IPS DF 19.7 (cell line): ENCODE data around the gene CBX2.

Experiments used
- DNase-seq: peaks from one replicate; pipeline ENCODE4 v3.0.0-alpha.2; 2013; ENCODE audit warnings: low read depth, low spot score

The CBX2 gene

DNA sequence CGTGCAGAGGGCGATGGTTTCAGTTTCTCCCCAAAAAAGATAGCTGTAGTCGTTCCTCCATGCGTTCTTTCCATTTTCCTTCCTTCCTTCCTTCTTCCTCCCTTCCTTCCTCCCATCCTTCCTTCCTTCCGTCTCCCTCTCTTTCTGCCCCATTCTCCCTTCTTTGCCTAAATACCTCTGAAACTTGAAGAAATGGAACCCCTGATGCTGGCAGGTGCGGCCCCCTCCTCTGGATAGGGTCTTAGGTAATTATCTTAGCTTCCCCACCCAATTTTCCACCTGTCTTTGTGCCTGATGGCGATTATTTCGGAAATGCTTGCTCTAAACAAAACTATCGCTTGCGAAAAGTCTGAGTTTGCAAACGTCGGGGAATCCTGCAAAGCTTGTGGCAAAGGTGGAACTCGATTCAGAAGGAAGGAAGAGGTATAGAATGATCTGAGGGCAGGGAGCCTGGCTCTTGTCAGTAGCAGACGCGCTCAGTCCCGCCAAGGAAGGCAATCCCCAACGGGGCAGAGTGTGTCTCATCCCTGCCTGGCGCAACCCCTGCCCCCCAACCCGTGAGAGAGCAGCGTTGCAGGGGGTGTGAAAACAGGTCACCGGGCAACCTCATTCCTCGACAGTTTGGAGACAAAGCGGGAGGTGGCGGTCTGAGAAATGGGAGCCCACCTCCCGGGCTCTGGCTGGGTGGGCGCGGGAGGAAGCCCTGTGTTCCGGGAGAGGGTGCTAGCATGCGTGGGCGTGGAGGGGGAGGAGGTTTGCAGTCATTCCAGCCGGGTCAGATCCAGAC lies 21.8 kb downstream of the CBX2 start:
- no peak for DNase-seq

DNA sequence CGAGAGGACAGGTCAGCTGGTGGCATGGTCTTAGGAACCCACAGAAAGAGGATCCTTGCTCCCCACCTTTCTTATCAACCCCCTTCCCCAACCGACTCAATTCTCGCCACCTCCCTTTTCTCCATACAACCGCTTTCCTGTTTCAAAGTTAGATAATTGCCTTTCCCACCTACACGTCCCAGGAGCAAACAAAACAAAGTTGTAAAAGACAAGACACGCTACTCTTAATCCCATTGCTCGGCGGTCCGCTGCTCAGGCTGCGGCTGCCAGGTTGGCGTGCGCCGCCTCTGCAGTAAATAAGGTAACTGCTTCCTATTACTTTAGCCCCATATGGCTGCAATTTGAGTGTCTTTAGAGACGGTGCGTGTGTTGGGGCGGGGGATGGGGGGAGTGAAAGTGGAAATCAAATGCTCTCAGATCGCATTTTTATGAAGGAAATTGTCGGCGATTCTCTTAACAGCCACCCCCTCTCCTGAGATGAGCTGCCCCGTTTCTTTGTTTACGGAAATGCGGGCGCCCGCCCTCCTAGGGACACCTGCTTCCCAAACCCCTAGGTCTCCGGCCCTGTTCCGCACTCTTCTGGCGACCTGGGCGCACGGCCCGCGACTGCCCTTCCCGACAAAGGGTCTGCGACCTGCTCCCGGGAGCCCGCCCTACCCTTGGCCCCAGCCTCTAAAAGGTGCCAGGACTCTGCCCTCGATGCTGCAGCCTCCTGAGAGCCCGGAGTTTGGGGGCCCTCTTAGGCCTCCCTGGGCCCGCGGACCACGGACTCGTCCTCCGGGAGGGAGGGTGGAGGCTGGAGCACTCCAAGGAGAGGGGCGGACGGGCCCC lies 22.6 kb downstream of the CBX2 start:
- DNase-seq, result no peak

DNA sequence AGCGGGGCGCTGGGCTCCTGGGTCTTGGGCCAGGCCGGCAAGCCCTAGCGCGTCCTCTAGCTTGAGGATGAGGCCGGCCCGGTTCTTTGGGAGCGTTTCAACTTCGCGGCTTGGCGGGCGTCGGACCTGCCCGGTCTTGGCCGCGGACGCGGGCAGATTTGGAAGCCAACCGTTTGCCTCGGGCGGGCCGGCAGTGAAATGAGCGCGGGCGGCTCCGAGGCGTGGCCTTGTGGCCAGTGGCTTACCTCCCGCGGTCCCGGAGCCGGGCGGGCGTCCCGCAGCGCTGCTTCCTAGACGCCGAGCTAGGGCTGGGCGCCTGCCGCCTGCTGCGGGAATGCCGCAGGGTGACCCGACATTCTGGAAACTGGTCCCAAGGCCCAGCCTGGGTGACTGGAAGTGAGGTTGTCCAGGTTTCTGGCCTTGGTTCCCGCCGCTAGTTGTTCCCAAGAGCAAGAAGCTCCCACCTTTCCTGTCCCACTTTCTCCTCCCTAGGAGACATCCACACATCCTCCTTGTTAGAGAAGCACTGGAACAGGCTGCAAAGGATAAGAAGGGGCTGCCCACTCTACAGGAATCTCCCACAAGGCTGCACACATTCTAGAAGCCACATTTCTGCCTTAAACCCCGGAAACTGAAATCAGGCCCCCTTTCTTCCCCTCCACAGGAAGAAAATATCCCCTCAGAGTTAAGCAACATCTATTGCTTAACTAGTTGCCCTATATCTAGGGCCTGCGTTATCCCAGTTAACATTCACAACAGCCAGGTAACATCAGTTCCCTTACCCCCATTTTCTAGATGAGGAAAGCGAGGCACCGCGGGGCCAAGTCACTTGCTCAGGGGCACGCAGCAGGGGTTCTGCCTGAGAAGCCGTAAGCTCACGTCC lies 23.4 kb downstream of the CBX2 start:
- DNase-seq, result no peak

- DNase-seq, result no peak
Observed at GRCh38 chr17:79802039-79802735, 24.2 kb downstream of the CBX2 start.

- no peak for DNase-seq
Observed at GRCh38 chr17:79802736-79803420, 24.9 kb downstream of the CBX2 start.

GRCh38 chr17:79803421-79803996 lies 25.6 kb downstream of the CBX2 start:
- DNase-seq, result no peak

DNA sequence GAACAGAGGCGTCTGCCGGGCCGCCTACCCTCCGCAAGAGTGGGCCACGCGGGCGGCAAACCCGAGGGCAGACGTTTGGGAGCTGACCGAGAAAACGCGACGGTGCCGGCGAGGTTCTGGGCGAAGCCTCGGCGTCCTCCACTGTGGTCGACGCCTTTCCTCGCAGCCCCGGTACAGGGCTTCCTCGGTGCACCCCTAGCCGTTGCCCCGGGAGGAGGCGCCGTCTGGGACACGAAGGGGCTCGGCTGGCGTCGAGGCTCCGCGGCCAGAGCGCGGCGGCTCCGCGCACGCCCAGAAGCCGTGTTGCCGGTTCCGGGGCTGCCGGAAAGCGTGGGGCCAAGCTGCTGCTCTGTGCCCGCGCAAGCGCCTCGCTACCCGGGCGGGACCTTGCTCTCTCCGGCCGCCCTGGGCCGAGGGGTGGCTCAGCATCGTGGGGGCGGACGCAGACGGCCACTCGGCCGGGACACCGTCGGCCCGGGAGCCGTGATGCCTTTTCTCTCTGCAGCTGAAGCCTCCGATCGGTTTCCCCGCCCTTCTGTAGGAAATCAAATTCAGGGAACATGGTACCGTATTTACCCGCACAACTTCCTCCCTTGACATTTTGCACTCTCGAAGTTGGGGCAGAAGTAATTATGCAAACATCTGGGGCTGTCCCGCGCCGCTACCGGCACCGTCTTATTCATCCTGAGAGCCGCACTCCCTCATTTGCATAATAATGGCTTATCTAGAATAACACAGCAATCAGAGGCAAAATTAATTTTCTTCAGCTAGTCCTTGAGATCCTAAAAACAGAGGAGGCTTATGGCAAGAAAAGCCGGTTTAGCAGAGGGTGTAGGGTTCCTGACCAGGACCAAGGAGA lies 26.3 kb downstream of the CBX2 start:
- no peak for DNase-seq

DNA sequence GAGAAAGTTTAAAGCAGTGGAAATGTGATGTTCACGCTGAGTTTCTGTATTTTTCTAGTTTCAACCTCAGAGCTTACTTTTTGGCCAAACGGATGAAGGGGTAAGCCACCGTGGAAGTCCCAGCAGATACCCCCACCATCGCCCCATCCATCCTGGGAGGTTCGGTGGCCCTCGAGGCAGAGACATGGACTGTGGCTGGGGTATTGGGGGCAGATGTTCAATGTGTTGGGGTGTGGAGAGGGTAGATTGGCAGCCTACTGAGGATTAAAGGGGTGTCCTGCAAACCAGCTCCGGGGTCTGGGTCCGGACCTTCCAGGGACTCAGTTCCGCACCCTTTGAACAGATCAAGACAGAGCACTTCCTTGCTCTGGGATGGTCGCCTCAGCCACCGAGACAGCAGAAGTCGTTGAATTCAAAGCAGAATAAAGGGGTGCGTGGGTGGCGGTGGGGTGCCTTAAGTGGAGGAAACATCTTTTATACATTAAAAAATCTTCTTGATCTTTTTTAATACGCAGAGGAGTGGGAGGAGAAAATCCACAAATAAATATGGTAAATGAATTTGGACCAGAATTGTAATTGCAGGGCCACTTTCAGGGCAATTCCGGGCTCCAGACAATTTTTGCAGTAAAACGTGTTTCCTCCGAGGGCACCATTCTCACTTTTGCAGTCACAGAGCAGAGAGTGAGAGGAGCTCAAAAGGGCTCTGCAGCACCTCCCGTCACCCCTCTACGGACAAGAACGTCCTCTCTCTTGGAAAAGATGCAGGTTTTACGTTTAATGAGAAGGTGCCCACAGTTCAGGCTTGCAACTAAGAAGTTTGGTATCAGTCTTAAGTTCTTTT lies 27.1 kb downstream of the CBX2 start:
- DNase-seq, result no peak

GRCh38 chr17:79806446-79806760 lies 28.5 kb downstream of the CBX2 start:
- DNase-seq, result no peak

DNA sequence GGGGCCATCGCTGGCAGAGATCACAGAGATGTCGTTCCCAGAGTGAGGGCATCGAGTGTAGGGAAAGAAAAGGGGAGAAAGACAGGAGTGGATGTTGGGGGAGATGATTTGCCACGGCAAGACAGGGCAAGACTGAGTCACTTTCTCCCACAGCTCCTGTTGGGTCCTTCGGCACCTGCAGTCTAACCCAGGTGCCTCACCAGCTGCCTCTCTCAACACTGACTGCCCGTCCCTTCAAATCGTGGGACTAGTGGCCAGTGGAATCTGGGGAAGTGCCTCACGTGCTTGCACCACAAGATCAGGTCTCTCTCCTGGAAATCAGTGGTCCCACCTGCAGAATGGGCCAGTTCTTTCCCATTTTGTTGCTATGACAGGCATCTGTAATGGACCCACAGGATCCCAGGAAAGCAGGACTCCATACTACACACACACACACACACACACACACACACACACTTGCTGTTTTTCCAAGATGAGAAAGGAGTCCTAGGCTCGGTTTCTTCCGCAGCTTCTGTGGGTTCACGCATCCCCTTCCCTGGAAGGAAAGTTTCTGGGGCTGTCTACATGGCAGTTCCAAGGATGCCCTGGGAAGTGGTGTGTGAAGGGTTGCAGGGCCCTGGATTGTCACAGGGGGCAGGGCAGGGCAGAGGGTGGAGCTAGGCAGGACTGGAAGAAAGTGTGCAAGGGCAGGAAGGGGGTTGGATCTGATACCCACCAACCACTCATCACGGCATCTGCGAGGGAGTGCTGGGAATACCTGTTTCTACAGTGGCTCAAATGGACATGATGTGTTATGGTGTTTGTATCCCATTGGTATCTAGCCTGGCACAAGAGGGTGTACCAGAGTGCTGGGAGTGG lies 29.1 kb downstream of the CBX2 start:
- DNase-seq, result no peak

DNA sequence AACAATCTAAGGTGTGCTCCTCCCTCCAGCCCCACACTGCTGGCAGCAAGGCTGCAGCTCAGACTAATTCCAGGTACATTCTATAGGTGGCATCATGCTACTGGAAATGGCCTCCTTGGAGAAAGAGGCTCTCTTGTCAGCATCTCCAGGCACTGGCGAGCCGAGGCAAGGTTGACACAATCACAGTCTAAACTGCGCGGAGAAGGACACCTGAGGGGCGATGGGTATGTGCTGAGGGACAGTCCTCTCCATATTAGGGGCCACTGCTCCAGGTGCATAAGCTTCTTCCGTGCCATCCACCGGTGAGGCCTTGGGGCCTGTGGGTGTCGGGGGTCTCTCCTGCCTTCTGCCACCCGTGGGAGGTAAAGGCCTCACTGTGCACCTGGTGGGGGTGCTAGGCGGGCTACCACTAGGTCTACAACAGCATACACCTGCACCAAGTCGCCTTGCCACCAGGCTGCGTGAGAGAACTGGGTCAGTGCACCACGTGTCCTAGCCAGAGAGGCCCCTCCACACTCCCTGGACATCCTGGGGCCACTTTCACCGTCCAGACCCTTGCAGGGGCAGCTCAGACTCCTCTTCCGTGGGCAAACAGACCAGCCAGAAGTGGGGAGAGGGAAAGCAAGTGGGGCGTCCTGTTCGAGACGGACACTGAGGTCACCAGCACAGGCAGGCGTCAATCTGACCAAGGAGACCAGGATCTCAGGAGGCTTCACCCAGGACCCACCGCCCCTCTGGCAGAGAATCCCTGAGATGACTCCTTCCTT lies 31.0 kb downstream of the CBX2 start:
- no peak for DNase-seq

GRCh38 chr17:79809530-79810129 lies 31.7 kb downstream of the CBX2 start:
- no peak for DNase-seq

GRCh38 chr17:79810130-79811010 lies 32.4 kb downstream of the CBX2 start:
- no peak for DNase-seq

GRCh38 chr17:79811011-79811867 lies 33.3 kb downstream of the CBX2 start:
- DNase-seq, result no peak
